GM23338 (cell line): Measurements from ENCODE around the gene CYB5R4. TPM values are rescaled to one million over a fixed set of nuclear protein-coding genes. Genes with fewer than 3 reads are reported as not detected.
A peak's percentile ranks its signal among the peaks of the same experiment; 100 is the strongest.

ENCODE experiments used
- ATAC-seq: fragments of 200-7000 bp; cut with Tn5 transposase; 3 replicates; pipeline ENCODE4 v1.9.1; 2020
- DNase-seq: peaks from one replicate; pipeline ENCODE4 v3.0.0-alpha.2; 2015; ENCODE audit warnings: low spot score
- H2AFZ ChIP-seq: fragments of 200-600 bp; sonication (generic); 2 replicates; pipeline ENCODE4 v1.8.0; 2016; ENCODE audit warnings: antibody characterized with exemption, mild to moderate bottlenecking, moderate library complexity
- H3F3A ChIP-seq: fragments of 200-600 bp; sonication (generic); replicated peaks from 2 replicates; pipeline ENCODE4 v1.8.0; 2017; ENCODE audit warnings: antibody characterized with exemption, mixed run types, low read depth
- H3K27ac ChIP-seq: fragments of 200-600 bp; sonication (generic); 2 replicates; pipeline ENCODE4 v1.6.1; 2016; ENCODE audit warnings: low read depth
- H3K27me3 ChIP-seq: fragments of 200-600 bp; sonication (generic); 2 replicates; pipeline ENCODE4 v1.8.0; 2016; ENCODE audit warnings: mild to moderate bottlenecking, mixed run types, moderate library complexity; ENCODE audit not compliant: insufficient read depth
- H3K36me3 ChIP-seq: fragments of 200-600 bp; sonication (generic); 2 replicates; pipeline ENCODE4 v1.8.0; 2016; ENCODE audit warnings: mild to moderate bottlenecking; ENCODE audit not compliant: insufficient read depth
- H3K4me1 ChIP-seq: fragments of 200-600 bp; sonication (generic); 2 replicates; pipeline ENCODE4 v1.8.0; 2016; ENCODE audit warnings: mild to moderate bottlenecking, moderate library complexity; ENCODE audit not compliant: insufficient read depth
- H3K4me2 ChIP-seq: fragments of 200-600 bp; sonication (generic); 2 replicates; pipeline ENCODE4 v1.7.1; 2017; ENCODE audit warnings: mixed run types
- H3K4me3 ChIP-seq: fragments of 200-600 bp; sonication (generic); 2 replicates; pipeline ENCODE4 v1.6.1; 2016; ENCODE audit warnings: mixed run types
- H3K79me2 ChIP-seq: fragments of 200-600 bp; sonication (generic); replicated peaks from 2 replicates; pipeline ENCODE4 v1.8.0; 2017; ENCODE audit warnings: mild to moderate bottlenecking; ENCODE audit not compliant: insufficient read depth
- H3K9me2 ChIP-seq: fragments of 200-600 bp; sonication (generic); 2 replicates; pipeline ENCODE4 v1.8.0; 2017; ENCODE audit not compliant: insufficient read depth
- H4K20me1 ChIP-seq: fragments of 200-600 bp; sonication (generic); replicated peaks from 2 replicates; pipeline ENCODE4 v1.8.0; 2017; ENCODE audit warnings: mild to moderate bottlenecking; ENCODE audit not compliant: insufficient read depth
- H3K27ac Mint-ChIP-seq: 2 replicates; pipeline ENCODE4 v1.8.0; 2020; ENCODE audit warnings: inconsistent platforms, mild to moderate bottlenecking, moderate library complexity, mixed read lengths
- H3K27me3 Mint-ChIP-seq: 3 replicates; pipeline ENCODE4 v1.8.0; 2022; ENCODE audit warnings: low read depth, mild to moderate bottlenecking, moderate library complexity, mixed read lengths, inconsistent platforms; ENCODE audit not compliant: insufficient read depth, poor library complexity
- H3K36me3 Mint-ChIP-seq: 3 replicates; pipeline ENCODE4 v1.8.0; 2021; ENCODE audit warnings: low read depth, mild to moderate bottlenecking, inconsistent platforms, moderate library complexity, mixed read lengths
- H3K4me1 Mint-ChIP-seq: 3 replicates; pipeline ENCODE4 v1.8.0; 2020; ENCODE audit warnings: mild to moderate bottlenecking, inconsistent platforms, mixed read lengths
- H3K4me3 Mint-ChIP-seq: 3 replicates; pipeline ENCODE4 v1.8.0; 2021; ENCODE audit warnings: moderate library complexity, mild to moderate bottlenecking, inconsistent platforms, mixed read lengths
- H3K9me3 Mint-ChIP-seq: 3 replicates; pipeline ENCODE4 v1.8.0; 2020; ENCODE audit warnings: moderate library complexity, mild to moderate bottlenecking, inconsistent platforms, mixed read lengths
- CREB1 ChIP-seq: fragments of 250-450 bp; sonication (Bioruptor Pico); IDR thresholded peaks from 2 replicates; pipeline ENCODE4 v1.5.0; 2020; ENCODE audit warnings: low read depth, mild to moderate bottlenecking, moderate library complexity
- ETS1 ChIP-seq: IDR thresholded peaks from 2 replicates; pipeline ENCODE4 v1.6.1; 2016; ENCODE audit warnings: antibody characterized with exemption
- EZH2 ChIP-seq: fragments of 200-600 bp; sonication (generic); IDR thresholded peaks from one replicate; pipeline ENCODE4 v1.8.0; 2017; ENCODE audit warnings: antibody characterized with exemption, mild to moderate bottlenecking, low read depth; ENCODE audit not compliant: unreplicated experiment
- EZH2phosphoT487 ChIP-seq: fragments of 200-600 bp; sonication (generic); IDR thresholded peaks from one replicate; pipeline ENCODE4 v1.8.1; 2018; ENCODE audit warnings: antibody characterized with exemption; ENCODE audit not compliant: unreplicated experiment
- JUNB ChIP-seq: IDR thresholded peaks from one replicate; pipeline ENCODE4 v1.6.1; 2016; ENCODE audit warnings: antibody characterized with exemption; ENCODE audit not compliant: unreplicated experiment
- STAT1 ChIP-seq: IDR thresholded peaks from one replicate; pipeline ENCODE4 v1.6.1; 2016; ENCODE audit warnings: antibody characterized with exemption; ENCODE audit not compliant: unreplicated experiment
- ZNF331 ChIP-seq: fragments of 250-450 bp; sonication (Bioruptor Pico); IDR thresholded peaks from 2 replicates; pipeline ENCODE4 v1.5.0; 2020; ENCODE audit warnings: low read depth, mild to moderate bottlenecking, moderate library complexity
- polyA plus RNA-seq: library from polyadenylated mRNA; unstranded; fragments of >200 nt; fragmentation: Nextera tagmentation; extraction: Ambion mirVana; gene quantifications from 2 replicates; pipeline ENCODE4 v1.2.1, GENCODE V29; 2016
- total RNA-seq: library from RNA; depleted of rRNA; stranded (reverse); fragments of >200 nt; shearing (Covaris generic); gene quantifications from 2 replicates; pipeline ENCODE4 v1.2.3, GENCODE V29; 2014
- TF ChIP-seq, protein P1 (sequence below): fragments of 250-450 bp; sonication (Bioruptor Pico); IDR thresholded peaks from 2 replicates; pipeline ENCODE4 v1.5.0; 2020; ENCODE audit warnings: mild to moderate bottlenecking, moderate library complexity
- TF ChIP-seq, protein P2 (sequence below): IDR thresholded peaks from one replicate; pipeline ENCODE4 v1.6.1; 2018; ENCODE audit warnings: antibody characterized with exemption; ENCODE audit not compliant: unreplicated experiment
- TF ChIP-seq, protein P3 (sequence below), 2 experiments: fragments of 200-600 bp in 1 of 2; sonication (generic) in 1 of 2; conservative IDR thresholded peaks; 2 replicates each; pipeline versions ENCODE4 v1.5.1 to v1.6.1; 2016 to 2017; ENCODE audit warnings: antibody characterized with exemption in 2 of 2, low read depth in 2 of 2, mild to moderate bottlenecking in 2 of 2, moderate library complexity in 1 of 2

The CYB5R4 gene
- total and polyA plus RNA-seq, 2 experiments from 2014 or later: 8.9 to 17.2 TPM

- TF ChIP-seq, protein P1, sequence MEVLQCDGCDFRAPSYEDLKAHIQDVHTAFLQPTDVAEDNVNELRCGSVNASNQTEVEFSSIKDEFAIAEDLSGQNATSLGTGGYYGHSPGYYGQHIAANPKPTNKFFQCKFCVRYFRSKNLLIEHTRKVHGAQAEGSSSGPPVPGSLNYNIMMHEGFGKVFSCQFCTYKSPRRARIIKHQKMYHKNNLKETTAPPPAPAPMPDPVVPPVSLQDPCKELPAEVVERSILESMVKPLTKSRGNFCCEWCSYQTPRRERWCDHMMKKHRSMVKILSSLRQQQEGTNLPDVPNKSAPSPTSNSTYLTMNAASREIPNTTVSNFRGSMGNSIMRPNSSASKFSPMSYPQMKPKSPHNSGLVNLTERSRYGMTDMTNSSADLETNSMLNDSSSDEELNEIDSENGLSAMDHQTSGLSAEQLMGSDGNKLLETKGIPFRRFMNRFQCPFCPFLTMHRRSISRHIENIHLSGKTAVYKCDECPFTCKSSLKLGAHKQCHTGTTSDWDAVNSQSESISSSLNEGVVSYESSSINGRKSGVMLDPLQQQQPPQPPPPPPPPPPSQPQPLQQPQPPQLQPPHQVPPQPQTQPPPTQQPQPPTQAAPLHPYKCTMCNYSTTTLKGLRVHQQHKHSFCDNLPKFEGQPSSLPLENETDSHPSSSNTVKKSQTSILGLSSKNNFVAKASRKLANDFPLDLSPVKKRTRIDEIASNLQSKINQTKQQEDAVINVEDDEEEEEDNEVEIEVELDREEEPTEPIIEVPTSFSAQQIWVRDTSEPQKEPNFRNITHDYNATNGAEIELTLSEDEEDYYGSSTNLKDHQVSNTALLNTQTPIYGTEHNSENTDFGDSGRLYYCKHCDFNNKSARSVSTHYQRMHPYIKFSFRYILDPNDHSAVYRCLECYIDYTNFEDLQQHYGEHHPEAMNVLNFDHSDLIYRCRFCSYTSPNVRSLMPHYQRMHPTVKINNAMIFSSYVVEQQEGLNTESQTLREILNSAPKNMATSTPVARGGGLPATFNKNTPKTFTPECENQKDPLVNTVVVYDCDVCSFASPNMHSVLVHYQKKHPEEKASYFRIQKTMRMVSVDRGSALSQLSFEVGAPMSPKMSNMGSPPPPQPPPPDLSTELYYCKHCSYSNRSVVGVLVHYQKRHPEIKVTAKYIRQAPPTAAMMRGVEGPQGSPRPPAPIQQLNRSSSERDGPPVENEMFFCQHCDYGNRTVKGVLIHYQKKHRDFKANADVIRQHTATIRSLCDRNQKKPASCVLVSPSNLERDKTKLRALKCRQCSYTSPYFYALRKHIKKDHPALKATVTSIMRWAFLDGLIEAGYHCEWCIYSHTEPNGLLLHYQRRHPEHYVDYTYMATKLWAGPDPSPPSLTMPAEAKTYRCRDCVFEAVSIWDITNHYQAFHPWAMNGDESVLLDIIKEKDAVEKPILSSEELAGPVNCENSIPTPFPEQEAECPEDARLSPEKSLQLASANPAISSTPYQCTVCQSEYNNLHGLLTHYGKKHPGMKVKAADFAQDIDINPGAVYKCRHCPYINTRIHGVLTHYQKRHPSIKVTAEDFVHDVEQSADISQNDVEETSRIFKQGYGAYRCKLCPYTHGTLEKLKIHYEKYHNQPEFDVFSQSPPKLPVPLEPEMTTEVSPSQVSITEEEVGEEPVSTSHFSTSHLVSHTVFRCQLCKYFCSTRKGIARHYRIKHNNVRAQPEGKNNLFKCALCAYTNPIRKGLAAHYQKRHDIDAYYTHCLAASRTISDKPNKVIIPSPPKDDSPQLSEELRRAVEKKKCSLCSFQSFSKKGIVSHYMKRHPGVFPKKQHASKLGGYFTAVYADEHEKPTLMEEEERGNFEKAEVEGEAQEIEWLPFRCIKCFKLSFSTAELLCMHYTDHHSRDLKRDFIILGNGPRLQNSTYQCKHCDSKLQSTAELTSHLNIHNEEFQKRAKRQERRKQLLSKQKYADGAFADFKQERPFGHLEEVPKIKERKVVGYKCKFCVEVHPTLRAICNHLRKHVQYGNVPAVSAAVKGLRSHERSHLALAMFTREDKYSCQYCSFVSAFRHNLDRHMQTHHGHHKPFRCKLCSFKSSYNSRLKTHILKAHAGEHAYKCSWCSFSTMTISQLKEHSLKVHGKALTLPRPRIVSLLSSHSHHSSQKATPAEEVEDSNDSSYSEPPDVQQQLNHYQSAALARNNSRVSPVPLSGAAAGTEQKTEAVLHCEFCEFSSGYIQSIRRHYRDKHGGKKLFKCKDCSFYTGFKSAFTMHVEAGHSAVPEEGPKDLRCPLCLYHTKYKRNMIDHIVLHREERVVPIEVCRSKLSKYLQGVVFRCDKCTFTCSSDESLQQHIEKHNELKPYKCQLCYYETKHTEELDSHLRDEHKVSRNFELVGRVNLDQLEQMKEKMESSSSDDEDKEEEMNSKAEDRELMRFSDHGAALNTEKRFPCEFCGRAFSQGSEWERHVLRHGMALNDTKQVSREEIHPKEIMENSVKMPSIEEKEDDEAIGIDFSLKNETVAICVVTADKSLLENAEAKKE: no peak
- no peak for TF ChIP-seq JUNB
These were observed 23.8 kb downstream of the CYB5R4 start (continued) for GRCh38 chr6:83883240-83883639.

- Histone ChIP-seq H3F3A (no peaks in the 10 kb centered on the region), H2AFZ (no peak overlapping the region), H3K4me2 (no peak overlapping the region), H3K27me3 (no peaks in the 10 kb centered on the region), H3K79me2 (peaks cover 35% of the 10 kb centered on the region), H4K20me1 (no peaks in the 10 kb centered on the region), H3K4me1 (no peaks in the 10 kb centered on the region), H3K4me3 (no peak overlapping the region), H3K27ac (no peak overlapping the region), H3K9me2 (no peaks in the 10 kb centered on the region), H3K36me3 (no peaks in the 10 kb centered on the region)
- H3K4me1 Mint-ChIP-seq: peaks cover 5% of the 10 kb centered on the region
- TF ChIP-seq, protein P2, sequence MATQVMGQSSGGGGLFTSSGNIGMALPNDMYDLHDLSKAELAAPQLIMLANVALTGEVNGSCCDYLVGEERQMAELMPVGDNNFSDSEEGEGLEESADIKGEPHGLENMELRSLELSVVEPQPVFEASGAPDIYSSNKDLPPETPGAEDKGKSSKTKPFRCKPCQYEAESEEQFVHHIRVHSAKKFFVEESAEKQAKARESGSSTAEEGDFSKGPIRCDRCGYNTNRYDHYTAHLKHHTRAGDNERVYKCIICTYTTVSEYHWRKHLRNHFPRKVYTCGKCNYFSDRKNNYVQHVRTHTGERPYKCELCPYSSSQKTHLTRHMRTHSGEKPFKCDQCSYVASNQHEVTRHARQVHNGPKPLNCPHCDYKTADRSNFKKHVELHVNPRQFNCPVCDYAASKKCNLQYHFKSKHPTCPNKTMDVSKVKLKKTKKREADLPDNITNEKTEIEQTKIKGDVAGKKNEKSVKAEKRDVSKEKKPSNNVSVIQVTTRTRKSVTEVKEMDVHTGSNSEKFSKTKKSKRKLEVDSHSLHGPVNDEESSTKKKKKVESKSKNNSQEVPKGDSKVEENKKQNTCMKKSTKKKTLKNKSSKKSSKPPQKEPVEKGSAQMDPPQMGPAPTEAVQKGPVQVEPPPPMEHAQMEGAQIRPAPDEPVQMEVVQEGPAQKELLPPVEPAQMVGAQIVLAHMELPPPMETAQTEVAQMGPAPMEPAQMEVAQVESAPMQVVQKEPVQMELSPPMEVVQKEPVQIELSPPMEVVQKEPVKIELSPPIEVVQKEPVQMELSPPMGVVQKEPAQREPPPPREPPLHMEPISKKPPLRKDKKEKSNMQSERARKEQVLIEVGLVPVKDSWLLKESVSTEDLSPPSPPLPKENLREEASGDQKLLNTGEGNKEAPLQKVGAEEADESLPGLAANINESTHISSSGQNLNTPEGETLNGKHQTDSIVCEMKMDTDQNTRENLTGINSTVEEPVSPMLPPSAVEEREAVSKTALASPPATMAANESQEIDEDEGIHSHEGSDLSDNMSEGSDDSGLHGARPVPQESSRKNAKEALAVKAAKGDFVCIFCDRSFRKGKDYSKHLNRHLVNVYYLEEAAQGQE: no peak
- no peak for TF ChIP-seq EZH2
- TF ChIP-seq ETS1: no peak
- TF ChIP-seq, protein P3, sequence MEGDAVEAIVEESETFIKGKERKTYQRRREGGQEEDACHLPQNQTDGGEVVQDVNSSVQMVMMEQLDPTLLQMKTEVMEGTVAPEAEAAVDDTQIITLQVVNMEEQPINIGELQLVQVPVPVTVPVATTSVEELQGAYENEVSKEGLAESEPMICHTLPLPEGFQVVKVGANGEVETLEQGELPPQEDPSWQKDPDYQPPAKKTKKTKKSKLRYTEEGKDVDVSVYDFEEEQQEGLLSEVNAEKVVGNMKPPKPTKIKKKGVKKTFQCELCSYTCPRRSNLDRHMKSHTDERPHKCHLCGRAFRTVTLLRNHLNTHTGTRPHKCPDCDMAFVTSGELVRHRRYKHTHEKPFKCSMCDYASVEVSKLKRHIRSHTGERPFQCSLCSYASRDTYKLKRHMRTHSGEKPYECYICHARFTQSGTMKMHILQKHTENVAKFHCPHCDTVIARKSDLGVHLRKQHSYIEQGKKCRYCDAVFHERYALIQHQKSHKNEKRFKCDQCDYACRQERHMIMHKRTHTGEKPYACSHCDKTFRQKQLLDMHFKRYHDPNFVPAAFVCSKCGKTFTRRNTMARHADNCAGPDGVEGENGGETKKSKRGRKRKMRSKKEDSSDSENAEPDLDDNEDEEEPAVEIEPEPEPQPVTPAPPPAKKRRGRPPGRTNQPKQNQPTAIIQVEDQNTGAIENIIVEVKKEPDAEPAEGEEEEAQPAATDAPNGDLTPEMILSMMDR (conservative IDR thresholded peaks at IDR 0.05; ENCODE audit: low read depth in 2 of 2): peak; percentile 69 to 89
- TF ChIP-seq JUNB: no peak
- TF ChIP-seq ZNF331 (CRISPR knock-in tag): no peak
- TF ChIP-seq EZH2phosphoT487: no peak
- no peak for TF ChIP-seq STAT1
- no peak for TF ChIP-seq CREB1 (CRISPR knock-in tag)
- H3K27me3 Mint-ChIP-seq: peaks cover 1% of the 10 kb centered on the region
- H3K4me3 Mint-ChIP-seq: no peak overlapping the region
- ATAC-seq (no peak), DNase-seq (peak; percentile 57)
- no peaks in the 10 kb centered on the region for H3K9me3 Mint-ChIP-seq
- H3K27ac Mint-ChIP-seq: no peak overlapping the region
- H3K36me3 Mint-ChIP-seq: no peaks in the 10 kb centered on the region
These were observed 25.0 kb downstream of the CYB5R4 start for GRCh38 chr6:83884523-83884922.
